HEK293 (cell line): Measurements from ENCODE around the gene N4BP2L2.

ENCODE experiments used
- CTCF ChIA-PET: fragments of 350-600 bp; formaldehyde crosslinking; extraction: SDS; loops from one replicate; lab custom pipeline; 2021; ENCODE audit warnings: antibody characterized with exemption; lab: Yijun Ruan, JAX
- POLR2A ChIA-PET: fragments of 300-600 bp; formaldehyde crosslinking; extraction: SDS; loops from one replicate; lab custom pipeline; 2020; ENCODE audit warnings: antibody characterized with exemption, inconsistent platforms; lab: Yijun Ruan, JAX
- H3K27ac ChIP-seq: fragments of 200-500 bp; sonication (Bioruptor generic); 2 replicates; pipeline ENCODE4 v1.5.1; 2014; ENCODE audit warnings: low read depth, low read length, control low read depth, inconsistent platforms; ENCODE audit errors: extremely low read depth
- H3K36me3 ChIP-seq, 2 experiments: fragments of 200-500 bp in 1 of 2; sonication (Bioruptor generic) in 1 of 2; 1 replicate in 1 of 2; 2 replicates in 1 of 2; pipeline ENCODE4 v1.5.1; 2014 to 2017; ENCODE audit warnings: inconsistent platforms in 2 of 2, low read length in 2 of 2; ENCODE audit not compliant: control insufficient read depth in 2 of 2, insufficient read depth in 1 of 2
- H3K4me1 ChIP-seq: fragments of 200-500 bp; sonication (Bioruptor generic); 2 replicates; pipeline ENCODE4 v1.5.1; 2014; ENCODE audit warnings: mild to moderate bottlenecking, low read length, inconsistent platforms; ENCODE audit not compliant: control insufficient read depth, insufficient read depth
- H3K4me3 ChIP-seq: 2 replicates; pipeline ENCODE4 v1.5.1; 2011; ENCODE audit warnings: low read depth, mild to moderate bottlenecking, control low read depth, low read length, moderate library complexity
- H3K9me3 ChIP-seq: fragments of 200-500 bp; sonication (Bioruptor generic); 2 replicates; pipeline ENCODE4 v1.5.1; 2014; ENCODE audit warnings: low read depth, low read length, inconsistent platforms; ENCODE audit not compliant: control insufficient read depth, insufficient read depth
- FEZF1 ChIP-seq: fragments of 450-650 bp; formaldehyde crosslinking; IDR thresholded peaks from 2 replicates; pipeline ENCODE4 v1.5.1; 2016; ENCODE audit warnings: missing biosample characterization, missing genetic modification characterization
- GLI2 ChIP-seq: fragments of 450-650 bp; formaldehyde crosslinking; IDR thresholded peaks from 2 replicates; pipeline ENCODE4; 2017; ENCODE audit warnings: missing biosample characterization, missing genetic modification characterization, low read depth, borderline replicate concordance
- HIC1 ChIP-seq: fragments of 450-650 bp; formaldehyde crosslinking; IDR thresholded peaks from 2 replicates; pipeline ENCODE4 v1.5.1; 2016; ENCODE audit warnings: missing biosample characterization, missing genetic modification characterization
- ZFP3 ChIP-seq: fragments of 450-650 bp; formaldehyde crosslinking; IDR thresholded peaks from 2 replicates; pipeline ENCODE4 v1.5.1; 2016; ENCODE audit warnings: low read depth, missing biosample characterization, missing genetic modification characterization
- ZIC2 ChIP-seq: fragments of 450-650 bp; formaldehyde crosslinking; IDR thresholded peaks from 2 replicates; pipeline ENCODE4 v1.5.1; 2016; ENCODE audit warnings: missing biosample characterization, missing genetic modification characterization
- ZNF114 ChIP-seq: fragments of 450-650 bp; formaldehyde crosslinking; IDR thresholded peaks from 2 replicates; pipeline ENCODE4 v1.5.0; 2017; ENCODE audit warnings: missing biosample characterization, missing genetic modification characterization
- ZNF121 ChIP-seq: fragments of 450-650 bp; formaldehyde crosslinking; IDR thresholded peaks from 2 replicates; pipeline ENCODE4 v1.5.1; 2016; ENCODE audit warnings: missing biosample characterization, missing genetic modification characterization
- ZNF26 ChIP-seq: fragments of 450-650 bp; formaldehyde crosslinking; IDR thresholded peaks from 2 replicates; pipeline ENCODE4 v1.5.1; 2016; ENCODE audit warnings: missing biosample characterization, missing genetic modification characterization
- ZNF341 ChIP-seq: fragments of 450-650 bp; formaldehyde crosslinking; IDR thresholded peaks from 2 replicates; pipeline ENCODE4; 2016; ENCODE audit warnings: low read depth, missing biosample characterization, missing genetic modification characterization
- ZNF350 ChIP-seq: fragments of 450-650 bp; formaldehyde crosslinking; IDR thresholded peaks from 2 replicates; pipeline ENCODE4 v1.5.0; 2017; ENCODE audit warnings: missing biosample characterization, mild to moderate bottlenecking, missing genetic modification characterization
- ZNF433 ChIP-seq: fragments of 450-650 bp; formaldehyde crosslinking; IDR thresholded peaks from 2 replicates; pipeline ENCODE4 v1.5.1; 2016; ENCODE audit warnings: missing biosample characterization, missing genetic modification characterization, low read depth
- ZNF530 ChIP-seq: fragments of 450-650 bp; formaldehyde crosslinking; IDR thresholded peaks from 2 replicates; pipeline ENCODE4 v1.5.1; 2016; ENCODE audit warnings: low read depth, missing biosample characterization, missing genetic modification characterization
- ZNF555 ChIP-seq: fragments of 450-650 bp; formaldehyde crosslinking; conservative IDR thresholded peaks from 2 replicates; pipeline ENCODE4 v1.5.1; 2017; ENCODE audit warnings: missing biosample characterization, mild to moderate bottlenecking, missing genetic modification characterization, inconsistent platforms
- ZNF610 ChIP-seq: fragments of 450-650 bp; formaldehyde crosslinking; IDR thresholded peaks from 2 replicates; pipeline ENCODE4 v1.5.1; 2016; ENCODE audit warnings: missing biosample characterization, missing genetic modification characterization, borderline replicate concordance
- ZNF791 ChIP-seq: fragments of 450-650 bp; formaldehyde crosslinking; IDR thresholded peaks from 2 replicates; pipeline ENCODE4 v1.5.1; 2016; ENCODE audit warnings: missing biosample characterization, missing genetic modification characterization
- TF ChIP-seq, protein P1 (sequence below): fragments of 450-650 bp; formaldehyde crosslinking; IDR thresholded peaks from 2 replicates; pipeline ENCODE4 v1.5.1; 2016; ENCODE audit warnings: missing biosample characterization, missing genetic modification characterization
- TF ChIP-seq, protein P2 (sequence below): fragments of 450-650 bp; formaldehyde crosslinking; IDR thresholded peaks from 2 replicates; pipeline ENCODE4 v1.5.1; 2016; ENCODE audit warnings: missing biosample characterization, missing genetic modification characterization
- TF ChIP-seq, protein P3 (sequence below): fragments of 450-650 bp; formaldehyde crosslinking; IDR thresholded peaks from 2 replicates; pipeline ENCODE4 v1.5.1; 2017; ENCODE audit warnings: missing biosample characterization, missing genetic modification characterization

Gene N4BP2L2

DNA sequence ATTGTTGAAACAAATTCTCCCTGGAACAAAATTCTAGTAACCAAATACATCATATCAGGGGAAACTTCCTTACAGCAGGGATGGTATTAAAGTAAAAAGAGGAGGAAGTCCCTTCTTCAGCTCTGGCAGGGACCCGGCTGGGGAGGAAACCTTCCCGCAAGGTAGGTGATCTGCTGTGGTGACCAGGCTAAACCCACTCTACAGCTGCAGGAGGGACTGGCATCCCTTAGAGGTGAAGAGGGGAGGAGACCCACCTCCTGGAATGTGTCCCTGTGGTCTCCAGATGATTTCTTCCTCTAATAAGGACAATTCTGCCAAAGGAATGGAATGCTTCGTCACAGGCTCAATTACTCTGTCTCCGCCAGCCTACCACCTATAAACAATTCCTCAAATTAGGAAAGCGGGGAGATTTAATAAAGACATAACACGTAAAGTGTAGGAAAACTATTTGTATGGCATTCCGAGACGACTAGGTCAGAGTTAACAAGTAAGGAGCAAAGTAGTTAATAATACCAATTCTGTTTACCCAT lies 47.0 kb upstream of the N4BP2L2 start:
- H3K27ac ChIP-seq = no peak overlapping the region
- no peak for TF ChIP-seq HIC1 (tag by site-specific recombination)
- TF ChIP-seq, protein P1, sequence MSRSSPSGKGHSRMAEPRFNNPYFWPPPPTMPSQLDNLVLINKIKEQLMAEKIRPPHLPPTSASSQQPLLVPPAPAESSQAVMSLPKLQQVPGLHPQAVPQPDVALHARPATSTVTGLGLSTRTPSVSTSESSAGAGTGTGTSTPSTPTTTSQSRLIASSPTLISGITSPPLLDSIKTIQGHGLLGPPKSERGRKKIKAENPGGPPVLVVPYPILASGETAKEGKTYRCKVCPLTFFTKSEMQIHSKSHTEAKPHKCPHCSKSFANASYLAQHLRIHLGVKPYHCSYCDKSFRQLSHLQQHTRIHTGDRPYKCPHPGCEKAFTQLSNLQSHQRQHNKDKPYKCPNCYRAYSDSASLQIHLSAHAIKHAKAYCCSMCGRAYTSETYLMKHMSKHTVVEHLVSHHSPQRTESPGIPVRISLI (tag by site-specific recombination) = no peak
- TF ChIP-seq ZNF26 (tag by site-specific recombination) = no peak
- no peak for TF ChIP-seq ZFP3
- TF ChIP-seq, protein P2, sequence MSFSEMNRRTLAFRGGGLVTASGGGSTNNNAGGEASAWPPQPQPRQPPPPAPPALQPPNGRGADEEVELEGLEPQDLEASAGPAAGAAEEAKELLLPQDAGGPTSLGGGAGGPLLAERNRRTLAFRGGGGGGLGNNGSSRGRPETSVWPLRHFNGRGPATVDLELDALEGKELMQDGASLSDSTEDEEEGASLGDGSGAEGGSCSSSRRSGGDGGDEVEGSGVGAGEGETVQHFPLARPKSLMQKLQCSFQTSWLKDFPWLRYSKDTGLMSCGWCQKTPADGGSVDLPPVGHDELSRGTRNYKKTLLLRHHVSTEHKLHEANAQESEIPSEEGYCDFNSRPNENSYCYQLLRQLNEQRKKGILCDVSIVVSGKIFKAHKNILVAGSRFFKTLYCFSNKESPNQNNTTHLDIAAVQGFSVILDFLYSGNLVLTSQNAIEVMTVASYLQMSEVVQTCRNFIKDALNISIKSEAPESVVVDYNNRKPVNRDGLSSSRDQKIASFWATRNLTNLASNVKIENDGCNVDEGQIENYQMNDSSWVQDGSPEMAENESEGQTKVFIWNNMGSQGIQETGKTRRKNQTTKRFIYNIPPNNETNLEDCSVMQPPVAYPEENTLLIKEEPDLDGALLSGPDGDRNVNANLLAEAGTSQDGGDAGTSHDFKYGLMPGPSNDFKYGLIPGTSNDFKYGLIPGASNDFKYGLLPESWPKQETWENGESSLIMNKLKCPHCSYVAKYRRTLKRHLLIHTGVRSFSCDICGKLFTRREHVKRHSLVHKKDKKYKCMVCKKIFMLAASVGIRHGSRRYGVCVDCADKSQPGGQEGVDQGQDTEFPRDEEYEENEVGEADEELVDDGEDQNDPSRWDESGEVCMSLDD (tag by site-specific recombination) = no peak
- TF ChIP-seq, protein P3, sequence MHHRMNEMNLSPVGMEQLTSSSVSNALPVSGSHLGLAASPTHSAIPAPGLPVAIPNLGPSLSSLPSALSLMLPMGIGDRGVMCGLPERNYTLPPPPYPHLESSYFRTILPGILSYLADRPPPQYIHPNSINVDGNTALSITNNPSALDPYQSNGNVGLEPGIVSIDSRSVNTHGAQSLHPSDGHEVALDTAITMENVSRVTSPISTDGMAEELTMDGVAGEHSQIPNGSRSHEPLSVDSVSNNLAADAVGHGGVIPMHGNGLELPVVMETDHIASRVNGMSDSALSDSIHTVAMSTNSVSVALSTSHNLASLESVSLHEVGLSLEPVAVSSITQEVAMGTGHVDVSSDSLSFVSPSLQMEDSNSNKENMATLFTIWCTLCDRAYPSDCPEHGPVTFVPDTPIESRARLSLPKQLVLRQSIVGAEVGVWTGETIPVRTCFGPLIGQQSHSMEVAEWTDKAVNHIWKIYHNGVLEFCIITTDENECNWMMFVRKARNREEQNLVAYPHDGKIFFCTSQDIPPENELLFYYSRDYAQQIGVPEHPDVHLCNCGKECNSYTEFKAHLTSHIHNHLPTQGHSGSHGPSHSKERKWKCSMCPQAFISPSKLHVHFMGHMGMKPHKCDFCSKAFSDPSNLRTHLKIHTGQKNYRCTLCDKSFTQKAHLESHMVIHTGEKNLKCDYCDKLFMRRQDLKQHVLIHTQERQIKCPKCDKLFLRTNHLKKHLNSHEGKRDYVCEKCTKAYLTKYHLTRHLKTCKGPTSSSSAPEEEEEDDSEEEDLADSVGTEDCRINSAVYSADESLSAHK (tag by site-specific recombination) = no peak
- no peak for TF ChIP-seq ZIC2 (tag by site-specific recombination)
- no peak for TF ChIP-seq GLI2
- TF ChIP-seq ZNF121 = no peak
- no peak for TF ChIP-seq ZNF341 (tag by site-specific recombination)
- TF ChIP-seq ZNF610 (tag by site-specific recombination) = no peak
- TF ChIP-seq FEZF1 (tag by site-specific recombination) = no peak
- TF ChIP-seq ZNF350 (tag by site-specific recombination) = no peak
- TF ChIP-seq ZNF530 (tag by site-specific recombination) = no peak
- TF ChIP-seq ZNF791 (tag by site-specific recombination) = no peak
- no peak for TF ChIP-seq ZNF114 (tag by site-specific recombination)
- TF ChIP-seq ZNF555 (tag by site-specific recombination) = no peak
- TF ChIP-seq ZNF433 (tag by site-specific recombination) = no peak
- ChIA-PET POLR2A (interaction anchor here (0.5 to 1.0 kb wide), 2 partner anchors 57 to 304 kb away, joined by 4 to 5 read pairs; no protein-coding TSS in a partner anchor), CTCF (interaction anchor here (0.5 to 1.6 kb wide), 16 partner anchors 11 to 676 kb away, joined by 3 to 9 read pairs (median 4); no protein-coding TSS in a partner anchor)
- H3K9me3 ChIP-seq = no peaks in the 10 kb centered on the region
- H3K36me3 ChIP-seq = no peaks in the 10 kb centered on the region
- H3K4me1 ChIP-seq = peaks cover 7% of the 10 kb centered on the region; the same call in 1 of the 2 replicates
- H3K4me3 ChIP-seq = peak overlapping the region; percentile 39
